Activated CD8-positive, alpha-beta memory T cell treated with anti-CD3 and anti-CD28 coated beads for 1 hour (primary cell): ENCODE data around the gene SESN3.
"Not testable (repeated sequence)": the region's sequence is repeated elsewhere in the genome, so short reads cannot be mapped to it uniquely, and the experiment has no call there.

Experiments
- DNase-seq, 2 donors: peaks; one replicate each; pipeline ENCODE4 v3.0.0-alpha.2; 2020; ENCODE audit warnings: low read depth in 1 of 2; ENCODE audit errors: extremely low read depth in 1 of 2

Gene SESN3

GRCh38 chr11:95231127-95231880 is at the start of gene SESN3:
Gene SESN3 (minus strand): TSS chr11:95231202. CDS start chr11:95230860, 342 bp downstream.
- DNase-seq = peak; percentile 97 to 98

DNA sequence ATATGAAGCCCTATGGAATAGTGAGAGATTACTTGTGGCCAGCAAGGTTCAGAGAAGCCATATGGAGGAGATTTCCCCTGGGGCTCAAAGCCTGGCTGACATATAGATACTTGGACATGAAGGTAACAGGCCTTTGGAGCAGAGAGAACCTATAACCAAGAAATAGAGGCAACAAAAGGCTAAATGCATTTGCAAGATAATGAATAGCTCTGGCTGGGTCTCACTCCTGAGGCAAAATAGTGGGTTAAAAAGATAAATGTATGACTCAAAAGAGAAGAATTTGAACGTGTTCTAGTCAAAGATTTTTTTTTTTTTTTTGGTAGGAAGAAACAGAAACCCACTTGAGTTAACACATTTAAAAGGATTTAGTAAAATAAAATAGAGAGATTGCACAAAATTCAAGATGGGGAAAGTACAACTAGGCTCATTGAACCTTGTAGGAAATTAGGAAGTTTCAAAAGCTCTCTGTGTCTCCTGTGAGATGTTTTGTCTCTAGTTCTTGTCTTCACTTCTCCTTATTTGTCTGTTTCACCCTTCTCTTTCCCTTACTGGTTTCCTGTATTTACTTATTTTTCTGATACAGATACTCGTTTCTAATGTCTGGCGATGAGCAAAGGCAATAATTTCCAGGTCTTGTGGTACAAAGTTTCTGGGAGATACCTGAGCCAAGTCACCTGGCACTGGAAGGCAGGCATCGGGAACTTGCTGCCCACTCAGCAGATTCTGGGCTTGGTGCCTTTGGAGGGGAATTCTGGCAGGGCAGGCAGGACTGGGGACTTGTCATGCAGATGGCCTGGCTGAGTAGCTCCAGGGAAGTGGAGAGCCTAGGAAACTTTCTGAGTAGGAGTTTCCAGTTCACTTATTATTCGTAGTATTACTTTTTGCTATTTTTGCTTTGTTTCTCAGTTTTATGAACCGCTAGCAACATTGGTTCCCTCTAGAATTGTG is 49.2 kb upstream of the SESN3 start:
- no peak for DNase-seq

GRCh38 chr11:95277868-95278267 is 46.9 kb upstream of the SESN3 start:
- no peak for DNase-seq

DNA sequence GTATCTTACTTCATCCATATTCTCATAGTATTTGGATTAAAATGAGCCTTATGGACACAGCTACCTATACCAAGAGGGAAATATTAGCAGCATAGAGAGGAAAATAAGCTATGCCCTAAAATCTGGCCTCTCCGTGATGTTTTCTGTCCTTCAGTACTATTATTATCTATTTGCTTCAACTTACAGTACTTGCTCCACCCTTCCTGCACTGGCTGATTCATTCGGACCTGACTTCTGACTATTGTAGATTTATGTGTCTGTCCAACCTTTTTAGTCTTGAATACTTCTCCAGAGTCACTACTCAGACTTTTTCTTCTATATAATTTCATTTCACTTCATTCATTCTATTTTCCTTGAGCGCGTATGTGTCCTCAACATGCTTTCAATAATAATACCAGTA is 45.1 kb upstream of the SESN3 start:
- no peak for DNase-seq

DNA sequence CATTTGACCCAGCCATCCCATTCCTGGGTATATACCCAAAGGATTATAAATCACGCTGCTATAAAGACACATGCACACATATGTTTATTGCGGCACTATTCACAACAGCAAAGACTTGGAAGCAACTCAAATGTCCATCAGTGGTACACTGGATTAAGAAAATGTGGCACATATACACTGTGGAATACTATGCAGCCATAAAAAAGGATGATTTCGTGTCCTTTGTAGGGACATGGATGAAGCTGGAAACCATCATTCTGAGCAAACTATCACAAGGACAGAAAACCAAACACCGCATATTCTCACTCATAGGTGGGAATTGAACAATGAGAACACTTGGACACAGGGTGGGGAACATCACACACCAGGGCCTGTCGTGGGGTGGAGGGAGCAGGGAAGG is 42.6 kb upstream of the SESN3 start:
- not testable (repeated sequence) for DNase-seq

GRCh38 chr11:95269036-95269819 is 38.2 kb upstream of the SESN3 start:
- DNase-seq = no peak

GRCh38 chr11:95268391-95268790 is 37.4 kb upstream of the SESN3 start:
- DNase-seq = no peak

DNA sequence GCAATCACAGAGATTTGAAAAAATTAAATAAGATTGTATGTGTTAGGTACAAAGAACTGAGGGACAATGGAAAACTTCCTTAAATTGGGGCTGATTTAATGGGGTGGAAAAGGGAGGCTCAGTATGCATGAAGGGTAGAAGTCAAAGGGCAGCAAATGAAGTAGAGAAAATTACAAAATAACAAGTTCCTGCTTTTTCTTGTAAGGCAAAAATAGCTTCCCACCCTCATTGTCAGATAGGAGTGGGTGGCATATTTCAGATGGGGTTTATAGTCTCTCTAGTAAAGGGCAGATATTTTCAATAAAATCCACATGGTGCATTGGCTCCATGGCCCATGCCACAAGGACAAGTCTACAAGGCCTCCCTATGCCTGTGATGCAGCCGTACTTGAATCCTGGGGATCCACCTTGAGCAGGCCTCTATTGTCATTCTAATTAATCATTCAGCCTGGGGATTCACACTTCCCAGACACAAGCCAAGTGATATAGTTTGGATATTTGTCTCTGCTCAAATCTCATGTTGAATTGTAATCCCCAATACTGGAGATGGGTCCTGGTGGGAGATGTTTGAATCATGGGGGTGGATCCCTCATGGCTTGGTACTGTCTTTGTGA is 36.7 kb upstream of the SESN3 start:
- no peak for DNase-seq

- DNase-seq = no peak
Observed at GRCh38 chr11:95266751-95267374, 35.9 kb upstream of the SESN3 start.

- no peak for DNase-seq
Observed at GRCh38 chr11:95264881-95265280, 33.9 kb upstream of the SESN3 start.

DNA sequence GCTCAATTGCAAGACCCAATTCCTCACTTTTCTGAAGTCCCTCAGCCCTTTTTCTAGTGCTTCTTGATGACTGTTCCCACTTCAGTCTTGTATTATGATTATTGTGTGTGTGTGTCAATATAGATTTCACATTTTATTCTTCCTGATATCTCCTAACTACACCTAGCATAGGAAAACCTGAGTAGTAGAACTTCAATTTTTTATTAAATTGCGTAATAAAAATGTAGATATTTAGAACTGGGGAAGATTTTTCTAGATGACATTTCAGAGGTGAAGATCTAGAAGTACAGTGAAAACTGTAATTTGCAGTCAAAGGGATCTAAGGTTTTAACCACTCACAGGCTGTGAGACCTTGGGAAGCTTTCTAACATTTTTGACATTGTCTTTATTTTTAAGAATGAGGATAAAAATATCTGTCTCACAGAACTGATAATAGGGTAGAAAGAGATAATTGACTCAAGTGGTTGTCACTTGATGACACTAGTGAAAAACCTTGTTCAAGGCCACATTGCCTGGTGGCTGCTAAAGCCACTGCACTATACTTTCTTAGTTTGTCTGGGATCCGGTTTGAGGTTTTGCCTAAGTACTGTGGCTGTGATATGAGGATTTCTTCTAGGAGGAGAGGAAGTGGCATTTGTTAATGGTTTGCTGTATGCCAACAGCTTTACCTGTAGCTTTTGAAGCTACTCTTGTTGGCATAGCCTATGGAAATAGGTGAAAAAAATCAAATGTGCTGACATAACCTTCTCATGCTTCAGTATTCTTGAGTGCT is 32.2 kb upstream of the SESN3 start:
- no peak for DNase-seq

DNA sequence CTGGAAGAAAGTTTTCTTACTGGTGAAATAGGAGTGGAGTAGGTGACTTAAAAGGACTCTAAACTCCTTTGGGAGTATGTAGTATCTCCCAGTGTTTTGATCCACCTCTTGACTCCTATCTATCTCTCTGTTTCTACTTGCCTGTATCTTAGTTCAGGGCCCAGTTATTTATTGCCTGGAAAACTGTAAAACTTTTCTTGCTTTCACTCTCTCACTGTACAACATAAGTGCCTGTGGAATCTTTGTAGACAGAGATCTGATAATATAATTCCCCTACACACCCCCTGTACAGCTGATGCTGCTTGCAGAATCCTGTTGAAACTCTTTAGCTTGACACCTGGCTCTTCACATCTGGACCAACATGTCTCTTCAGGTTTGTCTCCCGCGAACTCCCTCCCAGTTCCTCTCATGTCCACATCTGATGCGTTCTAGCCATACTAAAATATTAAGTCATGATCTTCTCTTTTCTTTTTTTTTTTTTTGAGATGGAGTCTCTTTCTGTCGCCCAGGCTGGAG is 26.5 kb upstream of the SESN3 start:
- DNase-seq = no peak

GRCh38 chr11:95256321-95256779 is 25.3 kb upstream of the SESN3 start:
- no peak for DNase-seq

- no peak for DNase-seq
Observed at GRCh38 chr11:95255251-95256145, 24.5 kb upstream of the SESN3 start.

- DNase-seq = no peak
Observed at GRCh38 chr11:95254716-95255115, 23.7 kb upstream of the SESN3 start.

- peak; percentile 51 to 57 for DNase-seq
Observed at GRCh38 chr11:95254131-95254704, 23.2 kb upstream of the SESN3 start.

- no peak for DNase-seq
Observed at GRCh38 chr11:95253141-95253540, 22.1 kb upstream of the SESN3 start.

DNA sequence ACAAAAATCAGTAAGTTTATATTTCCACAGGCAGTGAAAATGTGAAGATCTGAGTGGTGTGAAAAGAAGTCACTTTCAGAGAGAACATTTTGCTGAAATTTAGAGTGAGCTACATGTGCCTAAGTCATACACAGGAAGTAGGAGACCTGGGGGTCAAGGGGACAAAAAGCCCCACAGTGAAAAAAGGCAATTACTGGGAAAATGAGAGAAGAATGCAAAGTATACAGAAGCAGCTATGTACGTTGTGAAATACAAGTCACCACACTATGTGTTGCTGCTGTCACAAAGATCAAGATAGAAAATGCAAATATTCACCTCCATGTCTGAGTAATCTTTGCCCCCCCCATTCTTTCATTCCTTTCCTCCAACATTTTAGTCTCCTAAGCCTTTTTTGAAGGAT is 21.6 kb upstream of the SESN3 start:
- no peak for DNase-seq
